ENCODE results near the gene RBM18.

GRCh38 chr9:122192914-122193525 is 71.6 kb downstream of the RBM18 start:
- no peak for TF ChIP-seq CTCF (IDR thresholded peaks at IDR 0.05)
- no peak for TF ChIP-seq POLR2A (IDR thresholded peaks at IDR 0.05)

Measured in lower leg skin (tissue), 3 donors.